ENCODE results near the gene PNCK. TPM values are rescaled to one million over a fixed set of nuclear protein-coding genes. Genes with fewer than 3 reads are reported as not detected.

Gene PNCK
- total RNA-seq, 1 donor from 2014 or later: 27.5 TPM

- no peak for DNase-seq
Observed at GRCh38 chrX:153640736-153641575, 32.7 kb downstream of the PNCK start.

DNA sequence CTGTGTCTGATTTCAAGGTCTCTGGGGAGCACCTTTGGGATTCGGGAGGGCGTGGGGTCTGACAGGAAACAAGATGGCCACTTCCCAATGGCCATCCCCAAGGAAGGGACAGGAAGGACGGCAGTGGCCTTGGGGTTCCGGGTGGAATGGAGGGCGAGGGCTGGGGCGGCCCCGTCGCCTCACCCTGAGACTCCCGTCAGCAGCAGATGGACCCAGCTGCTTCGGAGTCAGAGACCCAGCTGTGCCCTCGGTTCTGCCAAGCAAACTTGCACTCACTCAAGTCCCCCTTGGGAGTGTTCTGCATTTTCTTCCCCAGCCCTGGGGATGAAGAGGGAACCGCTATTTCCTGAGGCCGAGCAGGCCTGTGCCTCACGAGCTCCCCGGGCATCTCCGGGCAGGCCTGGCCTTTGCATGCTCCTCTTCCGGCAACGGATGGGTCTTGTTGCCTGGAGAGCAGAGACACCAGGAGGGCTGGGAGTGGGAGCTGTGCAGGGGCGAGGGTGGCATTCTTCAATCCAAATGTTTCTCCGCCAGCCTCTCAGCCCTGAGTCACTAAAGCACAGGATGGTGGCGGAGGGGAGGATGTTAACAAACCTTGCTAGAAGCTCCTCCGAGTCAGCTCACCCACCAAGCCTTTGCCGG is 33.4 kb downstream of the PNCK start:
- no peak for DNase-seq

DNA sequence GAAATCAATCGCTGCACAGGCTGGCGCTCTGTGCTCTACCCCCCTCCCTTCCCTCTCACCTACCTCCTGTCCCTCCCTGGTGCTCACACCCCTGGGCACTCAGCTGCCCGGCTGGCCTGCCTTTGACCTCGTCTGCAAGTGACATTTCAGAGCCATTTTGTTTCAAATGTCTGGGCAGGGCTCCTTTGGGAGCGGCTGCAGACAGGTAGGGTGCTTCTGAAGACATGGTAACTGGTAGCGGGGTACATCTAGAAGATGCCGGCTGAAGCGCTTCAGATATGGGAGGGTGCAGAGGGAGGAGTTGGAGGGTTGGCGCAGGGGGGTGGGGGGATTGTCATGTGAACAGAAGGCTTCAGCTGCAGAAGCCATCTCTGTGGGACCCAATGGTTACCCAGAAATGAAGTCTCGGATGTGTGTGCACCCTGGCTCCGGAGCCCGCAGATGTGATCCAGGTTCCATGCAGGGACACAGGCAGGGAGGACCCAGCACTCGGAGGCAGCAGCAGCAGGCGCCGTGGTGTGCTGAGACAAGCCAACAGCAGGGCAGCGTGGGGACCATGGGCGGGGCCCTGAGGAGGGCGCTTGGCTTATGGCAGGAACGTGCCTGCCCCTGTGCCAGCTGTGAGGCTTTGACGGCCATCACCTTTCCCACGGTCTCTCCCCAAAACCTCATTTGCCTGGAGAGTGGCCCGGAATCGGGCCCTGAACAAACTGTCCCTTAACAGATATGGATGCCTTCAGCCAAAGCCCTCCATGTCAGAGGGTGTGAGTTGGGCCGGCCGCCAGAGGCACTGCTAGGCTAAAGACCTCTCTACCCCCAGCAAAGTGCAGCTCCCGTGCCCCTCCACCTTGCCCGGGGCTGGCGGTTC is 34.2 kb downstream of the PNCK start:
- DNase-seq: no peak

- DNase-seq: no peak
Observed at GRCh38 chrX:153638436-153639176, 35.0 kb downstream of the PNCK start.

- DNase-seq: no peak
Observed at GRCh38 chrX:153638041-153638371, 35.6 kb downstream of the PNCK start.

DNA sequence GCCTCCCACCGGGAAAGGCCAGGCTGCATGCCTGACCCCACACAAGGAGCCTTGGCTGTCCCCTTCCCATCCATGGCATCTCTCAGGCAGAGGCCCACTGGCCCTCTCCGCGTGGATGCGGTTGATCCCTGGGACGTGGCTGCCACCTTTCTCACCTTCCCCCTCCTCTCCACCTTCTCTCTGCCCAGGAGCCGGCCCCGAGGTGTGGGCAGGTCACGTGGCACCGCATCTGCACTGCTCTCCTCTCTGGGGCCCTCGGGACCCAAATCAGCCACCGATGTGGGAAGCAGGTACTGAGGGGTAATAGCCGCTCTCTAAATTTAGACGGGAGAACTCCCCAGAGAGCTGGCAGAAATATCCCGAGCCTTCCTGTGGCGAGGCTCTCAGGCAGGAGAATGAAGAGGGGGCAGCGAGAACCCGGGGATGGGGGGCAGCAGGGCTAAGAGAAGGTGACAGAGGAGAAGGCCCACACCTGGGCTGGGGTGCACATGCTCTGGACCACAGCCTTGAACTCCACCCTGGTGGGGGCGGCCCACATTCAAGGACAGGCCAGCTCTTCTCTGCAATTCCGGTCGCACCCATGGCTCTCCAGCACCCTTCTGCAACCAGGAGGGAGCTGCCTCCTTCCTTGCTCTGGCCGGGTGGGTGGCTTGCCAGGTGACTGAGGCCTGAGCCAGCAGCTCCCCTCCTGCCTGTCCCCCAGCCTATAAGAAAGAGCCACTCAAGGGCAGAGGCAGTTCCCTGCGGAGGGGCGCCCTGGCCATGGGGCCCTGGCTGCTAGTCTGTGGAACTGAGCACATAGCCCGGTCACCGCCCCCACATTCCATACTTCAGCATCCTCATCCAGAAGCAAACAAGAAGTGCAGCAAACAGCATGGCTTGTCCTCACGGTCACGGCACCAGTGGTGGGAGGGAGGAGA is 36.2 kb downstream of the PNCK start:
- DNase-seq: no peak

DNA sequence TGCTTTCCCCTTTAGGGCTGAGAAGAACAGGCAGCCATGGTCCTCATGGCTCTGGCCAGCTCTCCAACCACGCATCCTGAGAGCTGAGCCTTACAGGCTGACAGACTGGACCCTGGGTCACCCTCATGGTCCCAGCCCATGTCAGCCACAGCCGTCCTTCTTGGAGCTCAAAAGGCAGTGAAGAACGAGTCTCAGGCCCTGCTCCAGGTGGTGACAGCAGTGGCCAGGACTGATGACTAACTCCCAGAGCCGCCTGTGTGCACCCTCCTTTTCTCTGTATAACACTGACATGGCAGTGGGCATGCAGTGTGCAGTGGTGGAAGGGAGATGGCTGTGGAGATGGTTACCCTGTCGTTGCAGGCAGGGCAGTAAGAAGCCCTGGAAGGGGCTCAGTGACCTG is 36.9 kb downstream of the PNCK start:
- DNase-seq: no peak

GRCh38 chrX:153635788-153636668 is 37.6 kb downstream of the PNCK start:
- no peak for DNase-seq

DNA sequence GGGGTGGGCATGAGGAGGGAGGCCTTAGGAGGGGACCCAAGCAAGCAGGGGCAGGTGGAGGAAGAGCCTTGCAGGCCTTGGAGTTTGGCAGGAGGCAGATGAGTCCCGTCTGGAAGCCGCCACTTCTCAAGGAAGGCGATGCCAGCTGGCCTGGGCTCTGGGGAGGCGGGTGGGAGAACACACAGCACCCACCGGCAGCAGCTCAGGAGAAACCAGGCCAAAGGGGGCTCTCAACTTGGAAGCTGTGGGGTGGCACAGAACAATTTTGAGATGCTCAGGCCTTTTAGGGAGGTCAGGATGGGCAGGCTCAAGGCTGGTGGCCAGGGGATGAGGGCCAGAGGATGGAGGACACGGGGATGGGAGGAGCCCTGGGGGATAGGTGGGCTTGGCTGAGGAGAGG is 38.2 kb downstream of the PNCK start:
- DNase-seq: no peak

- DNase-seq: no peak
Observed at GRCh38 chrX:153634832-153635231, 38.8 kb downstream of the PNCK start.

- DNase-seq: no peak
Observed at GRCh38 chrX:153634236-153634635, 39.4 kb downstream of the PNCK start.

GRCh38 chrX:153633607-153634180 is 39.9 kb downstream of the PNCK start:
- DNase-seq: no peak

- DNase-seq: no peak
Observed at GRCh38 chrX:153633048-153633447, 40.6 kb downstream of the PNCK start.

DNA sequence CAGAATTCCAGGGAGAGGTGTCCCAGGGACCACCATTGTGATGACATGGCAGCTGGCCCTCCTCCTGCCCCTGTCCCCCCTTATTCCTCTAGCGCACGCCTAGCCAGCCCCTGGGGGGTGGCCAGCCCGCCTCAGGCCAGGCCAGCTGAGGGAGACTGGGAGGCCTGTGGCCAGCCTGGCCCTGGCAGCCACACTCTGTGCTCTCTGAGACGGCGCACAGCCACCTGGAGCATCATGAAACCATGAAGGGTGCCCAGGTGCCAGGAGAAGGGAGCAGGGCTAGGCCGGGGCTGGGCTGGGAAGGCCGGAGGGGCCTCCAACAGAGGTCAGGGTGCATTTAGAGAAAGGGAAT is 41.0 kb downstream of the PNCK start:
- DNase-seq: no peak

GRCh38 chrX:153631907-153632594 is 41.6 kb downstream of the PNCK start:
- DNase-seq: no peak

DNA sequence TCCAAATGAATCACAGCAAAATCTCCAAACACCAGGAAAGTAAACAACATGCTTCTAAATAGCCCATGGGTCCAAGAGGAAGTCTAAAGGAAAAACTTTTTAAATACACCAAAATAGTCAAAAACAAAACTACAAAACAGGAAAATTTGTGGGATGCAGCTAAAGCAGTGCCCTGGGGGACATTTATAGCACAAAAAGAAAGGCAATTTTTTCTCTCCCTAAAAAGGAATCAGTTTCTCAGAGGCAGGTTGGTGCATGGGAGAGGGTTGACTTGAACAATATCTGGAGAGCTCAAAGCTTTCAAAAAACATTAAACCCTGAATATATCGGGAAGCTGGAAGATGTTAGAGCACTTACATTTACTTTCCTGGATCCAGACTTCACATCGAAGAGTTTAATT is 42.3 kb downstream of the PNCK start:
- no peak for DNase-seq

DNA sequence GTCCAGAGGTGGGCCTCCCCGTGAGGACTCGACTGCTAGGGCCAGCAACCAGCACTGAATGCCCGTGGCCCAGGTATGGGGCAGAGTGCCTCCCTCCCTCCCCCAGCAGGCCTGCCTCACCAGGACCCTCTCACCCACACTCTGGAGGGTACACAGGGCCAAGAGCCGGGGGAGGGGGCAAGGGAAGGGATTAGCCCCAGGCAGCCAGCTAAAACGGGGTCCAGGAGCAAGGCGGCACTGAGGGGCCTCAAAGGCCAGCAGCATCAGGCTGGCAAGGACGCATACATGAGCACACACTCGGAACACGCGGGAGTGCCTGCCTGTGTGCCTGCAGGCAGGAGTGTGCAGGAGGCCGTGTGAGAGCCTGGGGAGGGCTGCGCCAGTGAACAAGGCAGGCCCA is 44.9 kb downstream of the PNCK start:
- no peak for DNase-seq

DNA sequence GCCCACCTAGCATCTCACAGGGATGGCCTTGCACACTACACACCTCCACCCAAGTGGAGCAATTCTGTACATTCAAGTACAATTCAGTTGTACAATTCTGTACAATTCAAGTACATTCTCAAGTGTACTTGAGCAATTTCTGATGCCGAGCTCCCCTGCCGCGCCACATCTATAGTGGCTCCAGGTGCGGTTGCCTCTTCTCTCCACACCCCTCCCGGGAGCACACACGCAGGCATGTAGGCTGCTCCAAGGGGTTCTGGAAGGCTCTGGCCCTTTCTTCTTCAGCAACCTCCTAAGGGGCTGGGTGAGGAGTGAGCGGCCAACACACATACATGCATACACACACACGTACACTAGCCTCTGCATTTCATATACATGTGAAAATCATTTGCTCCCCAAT is 45.5 kb downstream of the PNCK start:
- DNase-seq: no peak

- DNase-seq: no peak
Observed at GRCh38 chrX:153627675-153628111, 45.9 kb downstream of the PNCK start.
